Hepatic stellate cell (primary cell): Measurements from ENCODE around the gene UBE2H.
"Not testable (repeated sequence)": the region's sequence is repeated elsewhere in the genome, so short reads cannot be mapped to it uniquely, and the experiment has no call there.

Source experiments
- DNase-seq: peaks from one replicate; pipeline ENCODE4 v3.0.0; 2011; ENCODE audit warnings: low spot score

UBE2H gene

GRCh38 chr7:129908181-129908580 is 44.6 kb downstream of the UBE2H start:
- no peak for DNase-seq

GRCh38 chr7:129907122-129907736 is 45.5 kb downstream of the UBE2H start:
- DNase-seq = no peak

- no peak for DNase-seq
Observed at GRCh38 chr7:129906700-129907099, 46.1 kb downstream of the UBE2H start.

- no peak for DNase-seq
Observed at GRCh38 chr7:129903935-129904334, 48.8 kb downstream of the UBE2H start.

GRCh38 chr7:129902788-129903422 is 49.9 kb downstream of the UBE2H start:
- DNase-seq = no peak

GRCh38 chr7:129898502-129899160 is 54.1 kb downstream of the UBE2H start:
- DNase-seq = no peak

GRCh38 chr7:129898007-129898406 is 54.8 kb downstream of the UBE2H start:
- no peak for DNase-seq

- DNase-seq = no peak
Observed at GRCh38 chr7:129896568-129897382, 56.0 kb downstream of the UBE2H start.

GRCh38 chr7:129894184-129894583 is 58.6 kb downstream of the UBE2H start:
- DNase-seq = not testable (repeated sequence)

GRCh38 chr7:129890090-129890489 is 62.7 kb downstream of the UBE2H start:
- DNase-seq = no peak

- DNase-seq = no peak
Observed at GRCh38 chr7:129889133-129889844, 63.5 kb downstream of the UBE2H start.

GRCh38 chr7:129887865-129888264 is 64.9 kb downstream of the UBE2H start:
- no peak for DNase-seq

GRCh38 chr7:129886818-129887186 is 66.0 kb downstream of the UBE2H start:
- DNase-seq = no peak

GRCh38 chr7:129886167-129886817 is 66.5 kb downstream of the UBE2H start:
- no peak for DNase-seq

- no peak for DNase-seq
Observed at GRCh38 chr7:129884495-129884894, 68.3 kb downstream of the UBE2H start.

GRCh38 chr7:129883151-129883550 is 69.6 kb downstream of the UBE2H start:
- DNase-seq = no peak

- peak; percentile 53 for DNase-seq
Observed at GRCh38 chr7:129882531-129882930, 70.2 kb downstream of the UBE2H start.

- DNase-seq = no peak
Observed at GRCh38 chr7:129877146-129877792, 75.5 kb downstream of the UBE2H start.

GRCh38 chr7:129875745-129876411 is 76.9 kb downstream of the UBE2H start:
- no peak for DNase-seq

GRCh38 chr7:129875160-129875559 is 77.6 kb downstream of the UBE2H start:
- DNase-seq = no peak
